VCaP (cell line): ENCODE measurements around the gene CYP17A1.

ENCODE experiments used
- H3K27ac ChIP-seq: fragments of 450-650 bp; 2 replicates; pipeline ENCODE4 v1.5.1; 2017
- CTCF ChIP-seq: fragments of 450-650 bp; conservative IDR thresholded peaks from 2 replicates; pipeline ENCODE4 v1.5.1; 2017; ENCODE audit warnings: mild to moderate bottlenecking, moderate library complexity

CYP17A1 gene

GRCh38 chr10:102812231-102812876 is 24.9 kb downstream of the CYP17A1 start:
- TF ChIP-seq CTCF, result no peak
- no peak overlapping the region for H3K27ac ChIP-seq

- H3K27ac ChIP-seq, result no peak overlapping the region
- TF ChIP-seq CTCF, result no peak
Observed at GRCh38 chr10:102811346-102811745, 25.9 kb downstream of the CYP17A1 start.

- no peak for TF ChIP-seq CTCF
- H3K27ac ChIP-seq, result no peak overlapping the region
Observed at GRCh38 chr10:102808380-102808779, 28.8 kb downstream of the CYP17A1 start.

- TF ChIP-seq CTCF, result no peak
- no peak overlapping the region for H3K27ac ChIP-seq
Observed at GRCh38 chr10:102804382-102805055, 32.7 kb downstream of the CYP17A1 start.

GRCh38 chr10:102802920-102803534 is 34.2 kb downstream of the CYP17A1 start:
- no peak overlapping the region for H3K27ac ChIP-seq
- TF ChIP-seq CTCF, result no peak

- no peak overlapping the region for H3K27ac ChIP-seq
- no peak for TF ChIP-seq CTCF
Observed at GRCh38 chr10:102801978-102802377, 35.2 kb downstream of the CYP17A1 start.

GRCh38 chr10:102801496-102801895 is 35.7 kb downstream of the CYP17A1 start:
- no peak overlapping the region for H3K27ac ChIP-seq
- TF ChIP-seq CTCF, result no peak
